ENCODE measurements around the gene PRR5. TPM values are rescaled to one million over a fixed set of nuclear protein-coding genes. Genes with fewer than 3 reads are reported as not detected.

The PRR5 gene
- total RNA-seq, 2 experiments from 2014 or later, result 20.0 to 35.7 TPM

DNA sequence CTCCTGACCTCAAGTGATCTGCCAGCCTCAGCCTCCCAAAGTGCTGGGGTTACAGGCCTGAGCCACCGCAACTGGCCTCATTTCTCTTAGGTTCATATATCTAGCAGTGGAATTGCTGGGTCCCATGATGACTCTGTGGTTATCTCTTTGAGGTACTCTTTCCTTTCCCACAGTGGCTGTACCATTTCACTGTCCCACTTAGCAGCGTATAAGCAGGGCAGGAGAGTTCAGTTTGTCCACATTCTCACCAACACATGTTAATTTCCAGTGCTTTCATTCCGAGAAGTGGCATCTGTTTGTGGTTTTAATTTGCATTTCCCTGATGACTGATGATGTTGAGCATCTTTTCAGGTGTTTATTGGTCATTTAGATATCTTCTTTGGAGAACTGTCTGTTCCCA, 16.4 kb downstream of the PRR5 start:
- CTCF ChIA-PET, result interaction anchor here (0.9 to 1.7 kb wide), 3 partner anchors 9 to 24 kb away, joined by 3 to 5 read pairs (median 4); no protein-coding TSS in a partner anchor
- Mint-ChIP-seq H3K27ac (peak overlapping the region; percentile 34), H3K36me3 (no peaks in the 10 kb centered on the region), H3K27me3 (no peaks in the 10 kb centered on the region), H3K9me3 (ENCODE audit: low read depth) (no peaks in the 10 kb centered on the region), H3K4me3 (no peak overlapping the region), H3K4me1 (peaks cover 12% of the 10 kb centered on the region)
- DNase-seq (no peak), ATAC-seq (peak; percentile 39)

DNA sequence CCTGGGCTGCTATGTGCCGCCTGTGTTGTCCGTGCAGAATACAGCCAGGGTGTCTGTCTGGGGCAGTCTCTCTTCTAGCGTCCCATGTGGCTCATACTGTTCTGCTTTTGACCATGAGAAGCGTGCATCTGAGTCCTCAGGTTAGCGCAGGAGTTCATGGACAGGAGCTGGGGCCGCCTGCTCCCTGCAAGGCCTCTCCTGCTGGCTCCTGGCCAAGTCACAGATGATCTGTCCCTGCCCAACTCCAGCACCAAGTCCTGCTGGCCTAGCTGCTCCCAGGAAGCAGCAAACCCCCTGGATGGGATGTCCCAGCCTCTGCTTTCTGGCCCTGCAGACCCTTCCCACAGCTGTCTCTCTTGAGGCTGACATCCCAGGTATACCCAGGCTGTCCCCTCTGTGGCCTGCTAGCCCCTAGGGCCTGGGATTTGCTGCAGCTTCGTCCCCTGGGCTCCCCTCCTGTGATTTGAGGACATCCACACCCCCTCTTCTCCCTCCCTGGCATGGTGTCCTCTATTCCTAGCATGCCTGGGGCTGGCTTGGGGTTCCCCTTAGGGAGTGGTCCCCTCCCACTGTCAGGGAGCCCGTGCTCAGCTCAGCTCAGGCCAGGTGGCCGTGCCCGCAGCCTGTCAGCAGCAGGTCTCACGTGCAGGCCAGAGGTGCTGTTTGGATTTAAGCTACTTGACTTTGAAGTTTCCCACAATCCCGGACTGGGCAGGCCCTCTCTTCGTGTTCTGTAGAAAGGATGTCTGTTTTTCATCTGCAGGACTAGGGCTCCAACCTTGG, 17.8 kb downstream of the PRR5 start:
- ATAC-seq, result no peak
- Mint-ChIP-seq H3K36me3 (no peaks in the 10 kb centered on the region), H3K27ac (no peak overlapping the region), H3K4me3 (no peak overlapping the region), H3K4me1 (peaks cover 12% of the 10 kb centered on the region), H3K27me3 (no peaks in the 10 kb centered on the region), H3K9me3 (ENCODE audit: low read depth) (no peaks in the 10 kb centered on the region)
- CTCF ChIA-PET, result interaction anchor here (1.7 to 1.9 kb wide), 2 partner anchors 25 to 35 kb away, joined by 4 read pairs; no protein-coding TSS in a partner anchor
- DNase-seq, result no peak

DNA sequence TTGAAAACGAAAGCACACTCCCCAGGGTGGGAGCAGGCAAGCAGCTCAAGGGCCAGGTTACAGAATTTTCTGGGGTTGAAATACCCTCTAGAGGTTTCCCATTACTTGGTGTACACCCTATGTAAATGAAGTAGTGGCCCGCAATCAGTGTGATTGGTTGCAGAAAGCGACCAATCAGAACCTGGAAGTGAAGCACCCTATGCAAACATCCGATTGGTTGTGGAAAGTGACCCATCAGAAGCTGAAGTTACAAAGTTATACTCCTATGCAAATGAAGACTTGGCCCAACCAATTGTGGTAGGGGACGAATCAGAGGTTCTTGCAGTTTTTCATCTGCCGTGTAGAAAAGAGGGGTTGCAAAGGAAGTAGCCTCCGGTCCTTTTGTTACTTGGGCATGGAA, 19.2 kb downstream of the PRR5 start:
- H3K27ac Mint-ChIP-seq, result no peak overlapping the region
- CTCF ChIA-PET, result interaction anchor here (1.9 kb wide), 1 partner anchor 36 kb away, joined by 4 read pairs; no protein-coding TSS in a partner anchor
- DNase-seq (no peak), ATAC-seq (no peak)
- no peaks in the 10 kb centered on the region for H3K36me3 Mint-ChIP-seq
- no peak overlapping the region for H3K4me3 Mint-ChIP-seq
- H3K27me3 Mint-ChIP-seq, result no peaks in the 10 kb centered on the region
- H3K9me3 Mint-ChIP-seq (ENCODE audit: low read depth), result no peaks in the 10 kb centered on the region
- H3K4me1 Mint-ChIP-seq, result peaks cover 12% of the 10 kb centered on the region

DNA sequence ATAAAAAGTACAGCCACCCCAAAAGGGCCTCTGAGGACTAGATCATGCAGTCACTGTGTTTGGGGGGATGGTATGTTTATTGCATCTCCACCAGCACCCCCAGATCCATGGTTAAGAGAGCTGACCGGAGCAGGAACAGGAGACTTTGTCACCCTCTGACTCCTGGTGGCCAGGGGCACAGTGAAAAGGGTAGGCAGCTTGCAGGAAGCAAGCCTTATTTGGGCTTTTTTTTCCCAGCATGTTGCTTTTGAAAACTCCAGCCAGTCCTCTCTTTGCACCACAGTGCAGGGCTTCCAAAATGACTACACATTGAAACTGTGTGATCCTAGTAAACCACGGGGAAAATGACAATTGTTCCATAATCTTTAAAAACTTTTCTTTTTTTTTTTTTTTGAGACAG, 20.6 kb downstream of the PRR5 start:
- H3K27ac Mint-ChIP-seq, result no peak overlapping the region
- H3K27me3 Mint-ChIP-seq, result no peaks in the 10 kb centered on the region
- no peak for ATAC-seq
- CTCF ChIA-PET, result interaction anchor here (0.8 to 2.1 kb wide), 3 partner anchors 12 to 14 kb away, joined by 3 to 5 read pairs (median 3); no protein-coding TSS in a partner anchor
- peaks cover 12% of the 10 kb centered on the region for H3K4me1 Mint-ChIP-seq
- no peak for DNase-seq
- no peaks in the 10 kb centered on the region for H3K36me3 Mint-ChIP-seq
- H3K4me3 Mint-ChIP-seq, result no peak overlapping the region
- no peaks in the 10 kb centered on the region for H3K9me3 Mint-ChIP-seq (ENCODE audit: low read depth)

DNA sequence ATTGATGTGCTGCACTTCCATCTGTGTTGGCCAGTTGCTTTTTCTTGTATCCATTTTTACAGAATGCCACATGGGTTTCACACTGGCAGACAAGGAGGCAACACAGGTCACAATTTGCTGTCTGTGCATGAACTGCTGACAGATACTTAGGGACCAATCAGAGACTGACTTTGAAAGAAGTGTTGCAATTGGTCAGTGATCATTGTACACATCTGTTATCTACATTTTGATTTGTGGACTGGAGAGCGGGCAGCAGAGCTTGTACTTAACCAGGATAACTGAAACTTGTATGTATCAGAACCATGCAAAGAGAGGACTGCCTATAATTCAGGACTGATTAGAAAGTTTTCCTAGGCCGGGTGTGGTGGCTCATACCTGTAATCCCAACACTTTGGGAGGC, 21.8 kb downstream of the PRR5 start:
- Mint-ChIP-seq H3K27me3 (no peaks in the 10 kb centered on the region), H3K4me1 (peaks cover 11% of the 10 kb centered on the region), H3K27ac (no peak overlapping the region), H3K36me3 (no peaks in the 10 kb centered on the region), H3K9me3 (ENCODE audit: low read depth) (no peaks in the 10 kb centered on the region), H3K4me3 (no peak overlapping the region)
- no peak for ATAC-seq
- no peak for DNase-seq
- CTCF ChIA-PET, result interaction anchor here (1.2 to 2.1 kb wide), 2 partner anchors 12 to 39 kb away, joined by 3 to 5 read pairs; no protein-coding TSS in a partner anchor

DNA sequence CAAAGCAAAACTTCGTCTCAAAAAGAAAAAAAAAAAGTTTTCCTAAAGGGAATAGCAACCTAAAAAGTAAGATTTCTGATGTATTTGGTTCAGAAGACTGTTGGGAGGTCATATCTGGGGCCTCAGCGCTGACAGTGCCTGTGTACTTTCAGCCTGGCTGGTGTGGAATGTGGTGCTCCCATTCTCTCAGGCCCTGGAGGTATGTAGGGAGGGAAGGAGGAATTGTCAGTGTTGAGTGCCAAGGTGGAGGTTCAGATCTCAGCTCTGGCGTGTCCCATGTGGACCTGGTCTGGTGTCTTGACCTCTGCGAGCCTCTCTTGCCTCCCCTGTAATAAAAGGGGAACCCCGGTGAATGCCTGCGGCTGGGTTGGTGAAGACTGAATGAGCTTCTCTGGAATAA, 22.4 kb downstream of the PRR5 start:
- Mint-ChIP-seq H3K4me3 (no peak overlapping the region), H3K27ac (no peak overlapping the region), H3K4me1 (peaks cover 12% of the 10 kb centered on the region), H3K9me3 (ENCODE audit: low read depth) (no peaks in the 10 kb centered on the region), H3K27me3 (no peaks in the 10 kb centered on the region), H3K36me3 (no peaks in the 10 kb centered on the region)
- ATAC-seq (no peak), DNase-seq (no peak)
- CTCF ChIA-PET, result interaction anchor here (3.4 kb wide), 1 partner anchor 12 kb away, joined by 14 read pairs; no protein-coding TSS in a partner anchor

DNA sequence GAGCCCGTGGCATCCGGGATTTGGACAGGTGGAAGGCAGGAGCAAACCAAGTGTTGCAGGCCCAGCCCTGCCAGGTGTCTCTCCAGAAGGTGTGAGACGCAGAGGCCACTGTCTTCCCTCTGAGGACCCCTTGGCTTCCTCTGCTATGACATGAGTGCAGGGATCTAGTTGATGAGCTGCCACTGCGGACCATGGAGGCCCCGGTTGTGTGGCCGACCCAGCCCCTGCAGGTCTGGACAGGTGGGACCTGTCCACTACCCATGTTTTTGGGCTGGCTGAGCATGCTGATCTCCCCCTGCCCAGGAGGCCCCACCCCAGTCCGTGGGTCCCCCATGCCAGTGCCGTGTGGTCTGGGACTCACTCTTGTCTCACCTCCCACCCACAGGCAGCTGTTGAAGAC, 22.9 kb downstream of the PRR5 start:
- H3K4me3 Mint-ChIP-seq, result no peak overlapping the region
- no peaks in the 10 kb centered on the region for H3K9me3 Mint-ChIP-seq (ENCODE audit: low read depth)
- no peaks in the 10 kb centered on the region for H3K36me3 Mint-ChIP-seq
- peaks cover 11% of the 10 kb centered on the region for H3K4me1 Mint-ChIP-seq
- no peaks in the 10 kb centered on the region for H3K27me3 Mint-ChIP-seq
- no peak overlapping the region for H3K27ac Mint-ChIP-seq
- ATAC-seq (no peak), DNase-seq (no peak)
- CTCF ChIA-PET, result interaction anchor here (3.4 kb wide), 1 partner anchor 11 kb away, joined by 14 read pairs; no protein-coding TSS in a partner anchor

DNA sequence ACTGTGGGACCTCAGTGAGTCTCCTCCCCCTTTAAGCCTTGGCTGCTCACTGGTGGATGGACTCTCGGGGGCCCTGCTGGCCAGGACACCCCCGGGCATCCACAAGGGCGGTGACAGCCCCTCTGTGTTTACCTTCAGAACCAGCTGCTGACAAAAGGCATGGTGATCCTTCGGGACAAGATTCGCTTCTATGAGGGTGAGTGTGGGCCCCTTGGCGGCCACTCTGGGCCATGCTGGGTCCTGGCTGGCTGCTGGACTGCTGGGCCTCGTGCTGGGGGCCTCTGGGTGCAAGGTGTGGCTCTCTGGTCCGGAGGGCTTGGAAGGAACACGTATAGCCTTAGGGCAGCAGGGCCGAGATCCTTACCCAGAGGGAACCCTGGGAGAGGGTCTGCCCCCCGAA, 24.4 kb downstream of the PRR5 start:
- peaks cover 11% of the 10 kb centered on the region for H3K4me1 Mint-ChIP-seq
- peaks cover 2% of the 10 kb centered on the region for H3K36me3 Mint-ChIP-seq
- no peak overlapping the region for H3K4me3 Mint-ChIP-seq
- ATAC-seq, result no peak
- CTCF ChIA-PET, result interaction anchor here (3.4 kb wide), 1 partner anchor 9 kb away, joined by 14 read pairs; no protein-coding TSS in a partner anchor
- H3K27me3 Mint-ChIP-seq, result no peaks in the 10 kb centered on the region
- DNase-seq, result no peak
- H3K9me3 Mint-ChIP-seq (ENCODE audit: low read depth), result no peaks in the 10 kb centered on the region
- no peak overlapping the region for H3K27ac Mint-ChIP-seq

DNA sequence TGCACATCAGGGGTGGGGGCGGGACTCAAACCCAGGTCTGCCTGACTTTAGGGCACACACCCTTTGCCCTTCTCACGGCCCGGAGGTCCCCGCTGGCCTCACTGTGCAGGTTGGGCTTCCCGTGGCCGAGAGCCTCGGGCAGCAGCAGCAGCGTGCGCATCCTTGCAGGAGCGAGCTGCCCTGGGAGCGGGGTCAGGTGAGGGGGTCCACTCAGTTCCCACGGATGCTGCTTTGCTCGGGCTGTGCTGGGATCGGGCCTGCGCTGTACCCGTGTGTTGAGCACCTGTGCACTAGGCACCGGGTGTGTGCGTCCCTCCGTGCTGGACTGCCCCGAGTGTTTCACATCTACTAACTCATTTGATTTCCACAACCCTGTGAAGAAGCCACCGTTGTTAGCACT, 25.1 kb downstream of the PRR5 start:
- no peak for ATAC-seq
- H3K4me3 Mint-ChIP-seq, result no peak overlapping the region
- CTCF ChIA-PET, result interaction anchor here (1.6 to 3.4 kb wide), 2 partner anchors 9 to 43 kb away, joined by 7 to 14 read pairs; no protein-coding TSS in a partner anchor
- H3K4me1 Mint-ChIP-seq, result peaks cover 11% of the 10 kb centered on the region
- DNase-seq, result no peak
- no peak overlapping the region for H3K27ac Mint-ChIP-seq
- H3K9me3 Mint-ChIP-seq (ENCODE audit: low read depth), result no peaks in the 10 kb centered on the region
- H3K27me3 Mint-ChIP-seq, result no peaks in the 10 kb centered on the region
- peaks cover 3% of the 10 kb centered on the region for H3K36me3 Mint-ChIP-seq

DNA sequence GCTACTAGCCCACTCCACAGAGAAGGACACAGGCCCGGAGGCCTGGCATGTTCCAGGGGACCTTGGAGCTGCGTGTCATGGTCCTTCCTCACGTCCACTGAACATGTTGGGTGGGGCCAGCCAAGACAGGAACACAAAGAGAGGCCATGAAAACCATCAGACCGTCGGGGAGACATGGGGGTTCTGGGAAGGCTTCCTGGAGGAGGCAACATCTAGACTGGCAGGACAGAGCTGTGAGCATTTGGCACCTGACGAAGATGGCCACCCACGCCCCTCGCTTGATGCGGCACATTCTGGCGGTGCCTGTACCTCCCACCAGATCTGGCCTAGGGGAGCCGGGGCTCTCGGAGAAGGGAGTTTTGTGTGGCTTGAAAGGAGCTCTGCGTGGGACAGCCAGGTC, 25.7 kb downstream of the PRR5 start:
- Mint-ChIP-seq H3K27me3 (no peaks in the 10 kb centered on the region), H3K9me3 (ENCODE audit: low read depth) (peaks cover 2% of the 10 kb centered on the region), H3K27ac (no peak overlapping the region), H3K36me3 (peaks cover 6% of the 10 kb centered on the region), H3K4me3 (no peak overlapping the region), H3K4me1 (peaks cover 11% of the 10 kb centered on the region)
- ATAC-seq, result no peak
- CTCF ChIA-PET, result interaction anchor here (1.6 kb wide), 1 partner anchor 43 kb away, joined by 7 read pairs; no protein-coding TSS in a partner anchor
- no peak for DNase-seq

DNA sequence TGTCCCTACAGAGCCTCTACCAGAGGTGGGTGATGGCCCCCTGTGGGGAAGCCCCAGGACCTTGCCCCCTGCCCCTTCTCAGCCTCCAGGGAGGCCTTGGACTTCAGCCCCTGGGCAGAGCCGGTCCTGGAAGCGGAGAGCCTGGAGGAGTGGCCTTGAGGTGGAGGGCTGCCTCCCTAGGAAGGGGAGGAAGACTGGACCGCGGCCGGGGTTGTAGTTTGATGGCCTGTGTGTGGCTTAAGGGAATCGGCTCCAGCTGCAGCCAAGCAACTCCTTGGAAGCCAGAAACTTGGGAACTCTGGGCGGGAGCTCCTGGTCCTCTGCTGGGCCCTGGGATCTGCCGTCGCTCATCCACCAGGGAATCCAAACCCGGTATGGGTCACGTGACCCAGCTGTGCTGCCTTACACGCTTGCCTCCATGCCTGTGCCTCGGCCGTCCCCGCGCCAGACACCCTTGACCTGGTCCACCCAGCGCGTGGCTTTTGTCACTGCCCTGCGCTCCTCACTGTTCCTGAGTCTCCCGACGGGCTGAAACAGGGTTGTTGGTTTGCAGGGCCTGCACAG, 26.8 kb downstream of the PRR5 start:
- ATAC-seq (no peak), DNase-seq (no peak)
- CTCF ChIA-PET, result interaction anchor here (1.3 to 10.1 kb wide), 3 partner anchors 30 to 44 kb away, joined by 3 to 91 read pairs (median 7); no protein-coding TSS in a partner anchor
- peaks cover 11% of the 10 kb centered on the region for H3K4me1 Mint-ChIP-seq
- H3K9me3 Mint-ChIP-seq (ENCODE audit: low read depth), result peaks cover 4% of the 10 kb centered on the region
- no peaks in the 10 kb centered on the region for H3K27me3 Mint-ChIP-seq
- peaks cover 7% of the 10 kb centered on the region for H3K36me3 Mint-ChIP-seq
- no peak overlapping the region for H3K4me3 Mint-ChIP-seq
- no peak overlapping the region for H3K27ac Mint-ChIP-seq

DNA sequence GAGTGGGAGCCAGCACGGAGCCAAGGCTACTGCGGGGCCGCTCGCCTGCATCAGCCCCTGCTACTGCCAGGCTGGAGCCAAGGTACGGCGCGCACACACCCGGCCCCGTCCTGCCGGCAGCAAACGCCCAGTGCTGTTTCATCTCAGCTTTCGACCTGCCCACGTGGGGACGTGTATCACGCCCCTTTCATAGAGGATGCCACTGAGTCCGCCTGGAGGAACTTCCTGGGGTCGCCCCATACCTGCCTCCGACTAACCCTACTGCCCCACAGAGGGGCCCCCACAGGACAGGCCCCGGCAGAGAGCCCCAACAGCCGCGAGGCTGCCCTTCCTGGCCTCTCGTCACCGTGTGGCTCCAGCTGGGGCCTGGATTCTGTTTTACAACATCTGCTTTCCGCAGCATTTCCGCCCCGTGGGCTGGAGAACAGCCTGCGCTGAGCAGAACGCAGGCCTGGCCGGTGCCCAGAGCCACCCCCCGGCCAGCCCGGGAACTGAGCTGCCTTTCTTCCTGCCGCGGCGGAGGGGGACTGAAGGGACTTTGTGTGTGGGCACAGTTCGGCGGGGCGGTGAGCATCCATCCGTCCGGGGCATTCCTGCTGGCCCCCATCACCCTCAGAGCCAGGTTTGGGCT, 27.5 kb downstream of the PRR5 start:
- Mint-ChIP-seq H3K27ac (no peak overlapping the region), H3K4me3 (no peak overlapping the region), H3K27me3 (no peaks in the 10 kb centered on the region), H3K36me3 (peaks cover 7% of the 10 kb centered on the region), H3K9me3 (ENCODE audit: low read depth) (peaks cover 4% of the 10 kb centered on the region), H3K4me1 (peaks cover 11% of the 10 kb centered on the region)
- DNase-seq (no peak), ATAC-seq (peak; percentile 48)
- CTCF ChIA-PET, result interaction anchor here (1.3 to 10.1 kb wide), 2 partner anchors 31 to 35 kb away, joined by 3 to 91 read pairs; no protein-coding TSS in a partner anchor

DNA sequence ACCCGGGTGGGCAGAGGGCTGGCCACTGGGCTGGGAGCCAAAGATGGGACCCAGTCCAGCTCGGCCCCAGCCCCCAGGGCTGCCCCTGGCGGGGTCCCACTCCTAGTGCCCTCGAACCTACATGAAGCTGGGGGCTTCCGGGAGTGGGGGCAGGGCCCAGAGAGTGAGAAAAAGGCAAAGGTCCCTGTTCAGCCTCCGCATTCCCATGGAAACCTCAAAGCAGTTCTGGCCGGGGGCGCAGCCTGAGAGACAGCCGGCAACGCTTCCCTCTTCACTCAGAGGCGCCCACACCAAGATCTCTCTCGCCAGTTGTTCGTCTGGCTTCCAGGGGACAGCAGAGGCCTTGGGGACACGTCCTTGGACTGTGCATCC, 28.0 kb downstream of the PRR5 start:
- no peaks in the 10 kb centered on the region for H3K27me3 Mint-ChIP-seq
- no peak overlapping the region for H3K27ac Mint-ChIP-seq
- H3K4me3 Mint-ChIP-seq, result no peak overlapping the region
- CTCF ChIA-PET, result interaction anchor here (1.3 to 10.1 kb wide), 2 partner anchors 32 to 35 kb away, joined by 3 to 91 read pairs; no protein-coding TSS in a partner anchor
- peaks cover 11% of the 10 kb centered on the region for H3K4me1 Mint-ChIP-seq
- peaks cover 4% of the 10 kb centered on the region for H3K9me3 Mint-ChIP-seq (ENCODE audit: low read depth)
- peaks cover 7% of the 10 kb centered on the region for H3K36me3 Mint-ChIP-seq
- ATAC-seq, result no peak
- DNase-seq, result no peak
